WERI-Rb-1 (cell line): ENCODE data around the gene PREX1.

Experiments used
- DNase-seq: peaks from one replicate; pipeline ENCODE4 v3.0.0-alpha.2; 2020
- H3K27ac ChIP-seq: fragments of 250-450 bp; sonication (Bioruptor Pico); 2 replicates; pipeline ENCODE4 v1.5.1; 2020; ENCODE audit warnings: mild to moderate bottlenecking, moderate library complexity
- H3K27me3 ChIP-seq: fragments of 250-450 bp; sonication (Bioruptor Pico); 2 replicates; pipeline ENCODE4 v1.5.1; 2021; ENCODE audit warnings: mild to moderate bottlenecking, low read depth, moderate library complexity; ENCODE audit not compliant: insufficient read depth, severe bottlenecking
- H3K36me3 ChIP-seq: fragments of 250-450 bp; sonication (Bioruptor Pico); 2 replicates; pipeline ENCODE4 v1.5.1; 2020; ENCODE audit warnings: mild to moderate bottlenecking, moderate library complexity
- H3K4me3 ChIP-seq: 2 replicates; pipeline ENCODE4 v1.5.1; 2011; ENCODE audit warnings: low read depth, mild to moderate bottlenecking, control low read depth, low read length
- H3K9me3 ChIP-seq: fragments of 250-450 bp; sonication (Bioruptor Pico); 2 replicates; pipeline ENCODE4 v1.5.1; 2021; ENCODE audit warnings: mild to moderate bottlenecking, moderate library complexity; ENCODE audit not compliant: severe bottlenecking
- CTCF ChIP-seq: IDR thresholded peaks from 2 replicates; pipeline ENCODE4 v1.5.1; 2011; ENCODE audit warnings: low read depth, mild to moderate bottlenecking, control low read depth, inconsistent platforms, low read length

Gene PREX1

GRCh38 chr20:48640871-48641270, 186.9 kb downstream of the PREX1 start:
- H3K4me3 ChIP-seq: no peak overlapping the region
- H3K27ac ChIP-seq: no peak overlapping the region
- DNase-seq: no peak
- no peak for TF ChIP-seq CTCF
- H3K9me3 ChIP-seq: no peaks in the 10 kb centered on the region
- H3K36me3 ChIP-seq: peaks cover 69% of the 10 kb centered on the region
- H3K27me3 ChIP-seq: no peaks in the 10 kb centered on the region

DNA sequence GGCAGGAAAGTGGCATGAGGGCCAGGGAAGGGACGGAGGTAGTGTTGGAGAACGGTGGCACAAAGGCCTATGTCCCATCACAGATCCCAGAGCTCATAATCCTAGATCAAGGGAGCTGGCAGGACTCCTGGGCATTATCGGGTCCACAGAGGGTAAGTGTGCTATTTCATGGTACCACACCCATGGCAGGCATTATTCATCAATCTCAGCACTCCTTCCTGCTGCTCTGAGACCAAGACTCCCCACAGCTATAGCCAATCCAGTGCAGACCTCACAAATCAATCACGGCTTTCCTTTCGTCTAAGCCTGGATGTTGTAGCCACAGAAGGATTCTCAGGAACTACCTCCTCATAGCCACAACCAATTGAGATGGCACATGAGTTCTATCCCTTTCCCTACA, 187.9 kb downstream of the PREX1 start:
- no peak for TF ChIP-seq CTCF
- Histone ChIP-seq H3K36me3 (peaks cover 64% of the 10 kb centered on the region), H3K9me3 (no peaks in the 10 kb centered on the region), H3K27me3 (no peaks in the 10 kb centered on the region), H3K27ac (no peak overlapping the region), H3K4me3 (no peak overlapping the region)
- no peak for DNase-seq

DNA sequence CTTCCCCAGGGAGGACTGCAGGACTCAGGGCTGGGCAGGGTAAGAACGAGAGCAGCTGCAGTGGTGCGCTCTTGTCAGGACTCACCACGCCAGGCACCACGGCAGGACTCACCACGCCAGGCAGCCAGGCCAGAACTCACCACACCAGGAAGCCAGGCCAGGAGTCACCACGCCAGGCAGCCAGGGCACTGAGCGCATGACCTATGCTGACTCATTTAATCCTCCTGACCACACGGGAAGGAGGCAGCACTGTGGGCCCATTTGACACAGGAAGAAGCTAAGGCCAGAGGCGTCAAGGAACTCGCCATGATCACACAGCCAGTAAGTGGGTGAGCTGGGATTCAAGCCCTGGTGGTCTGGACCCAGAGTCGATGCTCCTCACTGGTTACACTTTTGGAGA, 189.3 kb downstream of the PREX1 start:
- H3K27ac ChIP-seq: no peak overlapping the region
- no peak overlapping the region for H3K4me3 ChIP-seq
- H3K36me3 ChIP-seq: peaks cover 58% of the 10 kb centered on the region
- H3K9me3 ChIP-seq: no peaks in the 10 kb centered on the region
- no peak for DNase-seq
- no peaks in the 10 kb centered on the region for H3K27me3 ChIP-seq
- TF ChIP-seq CTCF: no peak

- no peak for TF ChIP-seq CTCF
- Histone ChIP-seq H3K27ac (no peak overlapping the region), H3K27me3 (no peaks in the 10 kb centered on the region), H3K36me3 (peaks cover 52% of the 10 kb centered on the region), H3K9me3 (no peaks in the 10 kb centered on the region), H3K4me3 (no peak overlapping the region)
- no peak for DNase-seq
These were observed 190.3 kb downstream of the PREX1 start for GRCh38 chr20:48637461-48637860.

- Histone ChIP-seq H3K4me3 (no peak overlapping the region), H3K27me3 (no peaks in the 10 kb centered on the region), H3K36me3 (peaks cover 49% of the 10 kb centered on the region), H3K27ac (no peak overlapping the region), H3K9me3 (no peaks in the 10 kb centered on the region)
- DNase-seq: no peak
- TF ChIP-seq CTCF: no peak
These were observed 191.5 kb downstream of the PREX1 start for GRCh38 chr20:48636301-48636700.

- Histone ChIP-seq H3K36me3 (peaks cover 47% of the 10 kb centered on the region), H3K9me3 (no peaks in the 10 kb centered on the region), H3K27ac (no peak overlapping the region), H3K4me3 (no peak overlapping the region), H3K27me3 (no peaks in the 10 kb centered on the region)
- TF ChIP-seq CTCF: peak; percentile 99
- DNase-seq: peak; percentile 71
These were observed 192.0 kb downstream of the PREX1 start for GRCh38 chr20:48635791-48636267.
